HL-60 (cell line): Measurements from ENCODE around the gene HMGN2.
A peak's percentile ranks its signal among the peaks of the same experiment; 100 is the strongest.

Experiments
- DNase-seq, 2 experiments: peaks; one replicate each; pipeline ENCODE4 v3.0.0-alpha.2; 2010 to 2020; ENCODE audit warnings: low read depth in 1 of 2, low spot score in 1 of 2
- H3K27ac ChIP-seq: fragments of 250-450 bp; sonication (Bioruptor Pico); replicated peaks from 2 replicates; pipeline ENCODE4 v1.5.1; 2020; ENCODE audit warnings: mild to moderate bottlenecking, moderate library complexity
- H3K27me3 ChIP-seq: fragments of 250-450 bp; sonication (Bioruptor Pico); 2 replicates; pipeline ENCODE4 v1.5.1; 2021; ENCODE audit warnings: mild to moderate bottlenecking, moderate library complexity; ENCODE audit not compliant: insufficient read depth, poor library complexity, severe bottlenecking
- H3K4me3 ChIP-seq: replicated peaks from 2 replicates; pipeline ENCODE4 v1.5.1; 2011; ENCODE audit warnings: mild to moderate bottlenecking, control low read depth, low read length; ENCODE audit not compliant: insufficient read depth
- GABPA ChIP-seq: IDR thresholded peaks from 2 replicates; pipeline ENCODE4 v1.6.1; 2012; ENCODE audit warnings: low read depth
- POLR2AphosphoS5 ChIP-seq: IDR thresholded peaks from 2 replicates; pipeline ENCODE4 v1.6.1; 2012; ENCODE audit warnings: low read depth
- REST ChIP-seq: IDR thresholded peaks from 2 replicates; pipeline ENCODE4 v1.6.1; 2012; ENCODE audit warnings: low read depth; ENCODE audit not compliant: insufficient replicate concordance
- SPI1 ChIP-seq: IDR thresholded peaks from 2 replicates; pipeline ENCODE4 v1.6.1; 2012; ENCODE audit warnings: low read depth, mild to moderate bottlenecking, borderline replicate concordance
- long read RNA-seq: library from polyadenylated mRNA; unstranded; transcript quantifications from one replicate; pipeline ENCODE4 v2.0.0, GENCODE V29; 2020
- TF ChIP-seq, protein P1 (sequence below): IDR thresholded peaks from one replicate; pipeline ENCODE4 v1.5.1; 2011; ENCODE audit warnings: low read length, control low read depth, inconsistent platforms; ENCODE audit not compliant: insufficient read depth

Gene HMGN2
- long read RNA-seq, transcript HMGN2-205 (5 exons, 952 nt), result minor isoform, 7 of 1,551 reads
- long read RNA-seq, transcript HMGN2-208 (4 exons, 1,030 nt), result minor isoform, 19 of 1,551 reads
- long read RNA-seq, transcript HMGN2-201 (6 exons, 1,191 nt), result major isoform, 1,485 of 1,551 reads
- long read RNA-seq, partial matches to known transcripts, result 9 of 1,551 reads
- long read RNA-seq, other reads (novel, unspliced or antisense), result 24 of 1,551 reads

GRCh38 chr1:26472320-26472900, at the start of gene HMGN2:
Gene HMGN2 (plus strand): TSS chr1:26472440. CDS start chr1:26472613, 173 bp downstream.
- peak within 1 kb of the TSS; percentile 82 for H3K4me3 ChIP-seq
- no peaks in the 10 kb centered on the region for H3K27me3 ChIP-seq
- DNase-seq, result peak in 1 of 2 experiments; percentile 97
- TF ChIP-seq REST (peak; percentile 44), SPI1 (no peak), POLR2AphosphoS5 (peak; percentile 76), GABPA (no peak)
- TF ChIP-seq, protein P1, sequence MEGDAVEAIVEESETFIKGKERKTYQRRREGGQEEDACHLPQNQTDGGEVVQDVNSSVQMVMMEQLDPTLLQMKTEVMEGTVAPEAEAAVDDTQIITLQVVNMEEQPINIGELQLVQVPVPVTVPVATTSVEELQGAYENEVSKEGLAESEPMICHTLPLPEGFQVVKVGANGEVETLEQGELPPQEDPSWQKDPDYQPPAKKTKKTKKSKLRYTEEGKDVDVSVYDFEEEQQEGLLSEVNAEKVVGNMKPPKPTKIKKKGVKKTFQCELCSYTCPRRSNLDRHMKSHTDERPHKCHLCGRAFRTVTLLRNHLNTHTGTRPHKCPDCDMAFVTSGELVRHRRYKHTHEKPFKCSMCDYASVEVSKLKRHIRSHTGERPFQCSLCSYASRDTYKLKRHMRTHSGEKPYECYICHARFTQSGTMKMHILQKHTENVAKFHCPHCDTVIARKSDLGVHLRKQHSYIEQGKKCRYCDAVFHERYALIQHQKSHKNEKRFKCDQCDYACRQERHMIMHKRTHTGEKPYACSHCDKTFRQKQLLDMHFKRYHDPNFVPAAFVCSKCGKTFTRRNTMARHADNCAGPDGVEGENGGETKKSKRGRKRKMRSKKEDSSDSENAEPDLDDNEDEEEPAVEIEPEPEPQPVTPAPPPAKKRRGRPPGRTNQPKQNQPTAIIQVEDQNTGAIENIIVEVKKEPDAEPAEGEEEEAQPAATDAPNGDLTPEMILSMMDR, result no peak
- peak within 1 kb of the TSS; percentile 99 for H3K27ac ChIP-seq

DNA sequence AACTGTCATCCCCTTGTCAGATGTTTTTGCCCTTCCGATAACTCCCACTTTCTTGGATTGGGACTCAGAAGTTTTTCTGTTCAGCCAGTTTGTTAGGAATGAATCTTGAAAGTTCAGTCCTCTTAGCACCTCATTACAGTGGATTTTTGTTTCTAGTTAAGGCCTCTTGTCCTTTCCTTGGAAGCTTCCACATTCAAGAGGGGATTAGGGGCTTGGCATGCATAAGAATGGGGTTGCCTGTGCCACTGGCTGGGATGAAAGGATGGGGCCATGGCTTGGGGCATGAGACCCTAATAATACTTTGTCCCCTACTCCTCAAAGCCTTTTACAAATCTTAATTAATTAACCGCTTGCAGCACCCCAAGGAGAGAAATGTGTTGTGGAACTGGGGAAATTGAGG, 42.5 kb upstream of the HMGN2 start:
- Histone ChIP-seq H3K4me3 (no peak overlapping the region), H3K27me3 (no peaks in the 10 kb centered on the region), H3K27ac (no peak overlapping the region)
- DNase-seq, result no peak
- no peak for TF ChIP-seq POLR2AphosphoS5
- TF ChIP-seq GABPA, result no peak
- TF ChIP-seq, protein P1, result no peak
- no peak for TF ChIP-seq SPI1
- no peak for TF ChIP-seq REST

GRCh38 chr1:26431979-26432695, 40.1 kb upstream of the HMGN2 start, which contains the start of gene DHDDS:
Gene DHDDS (plus strand): TSS chr1:26432321. CDS start chr1:26432946, 625 bp downstream.
- peak; percentile 98 to 99 for DNase-seq
- H3K27me3 ChIP-seq, result no peaks in the 10 kb centered on the region
- H3K27ac ChIP-seq, result peak within 1 kb of the TSS; percentile 66
- TF ChIP-seq REST (no peak), SPI1 (peak; percentile 86; the same call in 1 of the 2 replicates), POLR2AphosphoS5 (peak; percentile 91)
- peak within 1 kb of the TSS; percentile 74 for H3K4me3 ChIP-seq
